GM18511 (cell line): ENCODE results near the gene GZMA.
A peak's percentile ranks its signal among the peaks of the same experiment; 100 is the strongest.

Experiments used
- ATAC-seq: cut with Tn5 transposase; IDR thresholded peaks from one replicate; pipeline ENCODE4 v1.9.1; 2021; ENCODE audit warnings: mild to moderate bottlenecking, moderate library complexity; ENCODE audit not compliant: unreplicated experiment

GZMA gene

DNA sequence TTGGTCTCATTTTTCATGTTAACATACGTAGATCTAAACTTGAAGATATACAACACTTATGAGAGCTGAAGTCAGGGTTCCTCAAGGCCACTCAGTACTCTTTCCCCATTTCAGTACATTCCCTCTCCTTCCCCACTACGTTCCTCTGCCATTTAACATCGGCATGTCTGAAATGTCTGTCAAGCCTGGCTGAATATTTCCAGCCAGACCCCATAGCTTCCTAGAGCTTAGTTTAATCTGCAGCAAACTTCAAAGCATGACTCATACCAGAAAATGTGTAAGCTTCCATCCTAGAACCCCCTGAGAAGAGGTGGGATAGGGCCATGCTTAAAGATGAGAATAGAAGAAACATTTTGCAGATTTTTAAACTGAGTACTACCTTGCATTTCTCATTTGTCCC lies 6.2 kb downstream of the GZMA start:
- no peak for ATAC-seq

GRCh38 chr5:55110217-55110616 lies 7.8 kb downstream of the GZMA start:
- ATAC-seq = no peak

DNA sequence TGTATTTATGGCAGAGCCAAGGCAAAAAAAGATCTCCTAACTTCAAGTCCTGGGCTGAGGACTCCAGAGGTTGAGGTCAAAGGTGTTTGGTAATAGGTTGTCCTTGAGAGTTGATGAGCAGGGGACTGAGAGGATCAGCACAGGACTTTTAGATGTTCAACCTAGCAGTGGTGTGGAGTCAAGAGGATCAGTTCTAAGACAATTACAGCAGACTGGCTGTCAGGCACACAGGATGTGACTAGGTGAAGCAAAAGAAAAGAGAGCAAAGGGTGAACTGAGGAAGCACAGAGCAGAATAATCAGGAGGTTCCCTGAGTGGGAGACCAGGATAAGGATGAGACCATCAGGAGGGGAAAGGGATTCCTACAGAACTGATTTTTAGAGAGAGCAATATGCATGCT lies 10.9 kb downstream of the GZMA start:
- no peak for ATAC-seq

- ATAC-seq = no peak
Measured at GRCh38 chr5:55114061-55114460, 11.6 kb downstream of the GZMA start.

DNA sequence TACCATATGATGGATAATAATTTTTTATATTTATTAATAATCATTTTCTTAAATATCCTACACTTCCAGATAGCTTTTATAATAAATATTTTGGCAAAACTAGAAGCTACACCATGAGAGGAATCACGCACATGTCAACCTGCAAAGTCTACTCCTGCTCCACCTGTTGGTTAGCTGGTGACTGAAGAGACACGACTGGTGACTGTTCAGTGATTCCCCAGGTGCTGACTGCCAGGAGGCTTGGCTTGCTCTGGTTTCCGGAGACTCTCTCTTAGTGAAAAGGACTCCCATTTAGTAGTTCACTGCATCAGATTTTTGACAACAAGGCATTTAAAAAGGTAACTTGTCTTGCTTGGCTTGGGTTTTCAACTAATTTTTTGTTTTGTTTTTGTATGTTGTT lies 20.9 kb downstream of the GZMA start:
- no peak for ATAC-seq

DNA sequence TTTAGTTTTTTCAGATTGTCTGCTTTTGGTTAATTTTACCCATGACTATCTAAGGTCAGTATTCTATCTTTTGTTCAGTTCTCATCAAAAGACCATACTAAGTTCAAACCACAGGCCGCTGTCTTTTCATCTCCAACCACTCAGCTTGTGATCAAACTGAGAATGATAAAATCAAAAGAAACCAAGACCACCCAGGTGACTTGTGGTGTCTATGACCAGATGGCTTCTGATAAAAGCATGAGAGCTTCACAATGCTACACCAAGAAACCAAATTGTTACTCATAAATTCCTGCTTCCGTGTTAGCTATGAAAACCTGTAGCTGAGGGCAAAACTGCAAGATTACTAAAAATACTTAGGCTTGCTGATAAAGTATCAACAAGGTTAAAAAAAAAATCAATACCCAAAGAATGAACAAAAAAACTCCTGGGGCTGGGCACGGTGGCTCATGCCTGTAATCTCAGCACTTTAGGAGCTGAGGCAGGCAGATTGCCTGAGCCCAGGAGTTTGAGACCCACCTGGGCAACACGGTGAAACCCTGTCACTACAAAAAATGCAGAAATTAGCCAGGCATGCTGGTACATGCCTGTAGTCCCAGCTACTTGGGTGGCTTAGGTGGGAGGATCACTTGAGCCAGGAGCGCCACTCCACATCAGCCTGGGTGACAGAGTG lies 31.7 kb downstream of the GZMA start:
- ATAC-seq = no peak

GRCh38 chr5:55136521-55136920 lies 34.1 kb downstream of the GZMA start:
- no peak for ATAC-seq

GRCh38 chr5:55140908-55141665 lies 38.6 kb downstream of the GZMA start:
- no peak for ATAC-seq

DNA sequence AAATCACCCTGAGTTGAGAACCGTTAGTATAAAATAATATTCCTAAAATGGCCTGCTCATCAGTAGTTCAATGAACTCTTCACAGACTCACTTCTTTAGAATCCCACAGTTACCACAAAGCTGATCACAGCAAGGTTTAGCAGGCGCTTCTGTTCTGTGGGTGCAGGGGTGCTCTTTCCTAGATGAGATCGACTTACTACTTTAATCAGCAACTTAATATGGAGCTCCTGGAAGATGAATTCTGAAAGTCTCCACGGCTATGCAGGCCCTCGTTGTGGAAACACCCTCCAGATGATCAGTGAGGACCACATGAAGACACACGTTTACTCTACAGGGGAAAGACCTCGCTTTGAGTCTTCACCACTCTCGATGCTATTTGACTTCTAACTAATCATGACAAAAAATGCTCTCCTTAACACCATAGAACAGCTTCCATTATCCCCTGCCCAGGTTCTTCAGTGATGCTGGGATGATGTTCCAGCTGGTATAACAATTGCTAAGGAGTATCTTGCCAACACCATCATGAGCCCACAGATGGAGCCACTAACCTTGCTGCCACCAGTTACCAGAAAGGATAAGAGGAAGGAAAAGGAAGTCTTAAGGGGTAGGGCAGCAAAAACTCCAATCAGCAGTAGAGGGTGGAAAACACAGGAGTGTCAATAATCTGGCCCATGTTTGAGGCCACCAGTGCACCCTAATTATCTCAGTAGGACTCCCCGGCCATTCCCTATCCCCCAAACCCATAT lies 39.7 kb downstream of the GZMA start:
- ATAC-seq = no peak

DNA sequence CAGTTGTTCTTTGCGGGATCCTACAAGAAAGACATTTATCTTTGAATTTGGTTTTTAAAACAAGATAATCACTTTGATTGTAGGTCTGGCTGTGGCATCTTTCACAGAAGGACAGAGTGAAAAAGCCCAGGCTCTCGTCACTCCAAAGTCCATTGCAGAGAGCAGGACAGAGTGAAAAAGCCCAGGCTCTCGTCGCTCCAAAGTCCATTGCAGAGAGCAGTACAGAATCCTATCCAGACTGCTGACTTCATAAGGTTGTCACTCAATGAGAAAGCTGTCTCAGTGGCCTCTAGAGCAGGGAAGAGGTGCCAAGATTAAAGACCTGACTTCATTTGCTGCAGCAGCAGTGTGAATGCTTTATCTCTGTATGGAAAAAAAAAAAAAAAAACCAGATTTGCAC lies 41.2 kb downstream of the GZMA start:
- ATAC-seq = no peak

GRCh38 chr5:55146080-55146479 lies 43.6 kb downstream of the GZMA start:
- ATAC-seq = no peak

DNA sequence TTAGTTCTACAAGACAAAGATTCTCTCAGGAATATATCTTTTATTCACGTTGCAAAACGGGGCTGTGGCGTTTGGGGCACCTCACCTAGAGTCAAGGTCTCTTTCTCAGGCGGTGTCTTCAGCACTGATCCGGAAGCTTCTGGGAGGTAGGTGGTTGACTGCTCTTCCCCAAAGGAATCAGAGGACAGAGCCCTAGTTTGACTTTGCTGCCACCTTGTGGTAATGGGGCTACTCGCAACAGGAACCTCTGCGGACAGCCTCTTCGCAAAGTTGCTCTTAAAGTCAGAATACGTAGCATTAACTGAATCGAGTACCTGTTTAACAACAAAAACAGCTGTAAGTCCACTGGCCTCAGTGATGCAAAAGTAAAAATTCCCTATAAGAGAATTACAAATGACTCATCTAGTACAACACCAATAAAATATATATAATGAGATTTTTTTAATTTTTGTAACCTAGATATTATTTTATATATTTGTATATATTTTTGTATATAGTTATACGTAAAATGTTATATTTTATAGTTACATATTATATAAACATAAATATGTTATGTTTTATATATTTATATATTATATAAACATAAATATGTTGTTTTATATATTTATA lies 44.2 kb downstream of the GZMA start:
- ATAC-seq = peak; percentile 72

DNA sequence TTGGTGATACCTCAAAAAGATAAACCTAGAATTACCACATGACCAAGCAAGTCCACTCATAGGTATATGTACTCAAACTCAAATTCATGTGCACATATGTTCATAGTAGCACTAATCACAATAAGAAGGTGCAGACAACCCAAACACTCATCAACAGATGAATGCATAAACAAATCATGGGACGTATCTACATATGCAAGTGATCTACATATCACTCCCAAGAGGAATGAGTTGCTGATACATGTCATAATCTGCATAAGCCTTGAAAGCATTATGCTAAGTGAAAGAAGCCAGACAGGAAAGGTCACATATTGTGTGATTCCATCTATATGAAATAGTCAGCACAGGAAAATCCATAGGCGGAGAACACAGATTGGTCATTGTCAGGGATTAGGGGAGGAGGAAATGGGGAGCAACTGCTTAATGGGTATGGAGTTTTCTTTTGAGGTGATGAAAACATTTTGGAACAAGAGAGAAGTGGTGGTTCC lies 46.9 kb downstream of the GZMA start:
- ATAC-seq = no peak

DNA sequence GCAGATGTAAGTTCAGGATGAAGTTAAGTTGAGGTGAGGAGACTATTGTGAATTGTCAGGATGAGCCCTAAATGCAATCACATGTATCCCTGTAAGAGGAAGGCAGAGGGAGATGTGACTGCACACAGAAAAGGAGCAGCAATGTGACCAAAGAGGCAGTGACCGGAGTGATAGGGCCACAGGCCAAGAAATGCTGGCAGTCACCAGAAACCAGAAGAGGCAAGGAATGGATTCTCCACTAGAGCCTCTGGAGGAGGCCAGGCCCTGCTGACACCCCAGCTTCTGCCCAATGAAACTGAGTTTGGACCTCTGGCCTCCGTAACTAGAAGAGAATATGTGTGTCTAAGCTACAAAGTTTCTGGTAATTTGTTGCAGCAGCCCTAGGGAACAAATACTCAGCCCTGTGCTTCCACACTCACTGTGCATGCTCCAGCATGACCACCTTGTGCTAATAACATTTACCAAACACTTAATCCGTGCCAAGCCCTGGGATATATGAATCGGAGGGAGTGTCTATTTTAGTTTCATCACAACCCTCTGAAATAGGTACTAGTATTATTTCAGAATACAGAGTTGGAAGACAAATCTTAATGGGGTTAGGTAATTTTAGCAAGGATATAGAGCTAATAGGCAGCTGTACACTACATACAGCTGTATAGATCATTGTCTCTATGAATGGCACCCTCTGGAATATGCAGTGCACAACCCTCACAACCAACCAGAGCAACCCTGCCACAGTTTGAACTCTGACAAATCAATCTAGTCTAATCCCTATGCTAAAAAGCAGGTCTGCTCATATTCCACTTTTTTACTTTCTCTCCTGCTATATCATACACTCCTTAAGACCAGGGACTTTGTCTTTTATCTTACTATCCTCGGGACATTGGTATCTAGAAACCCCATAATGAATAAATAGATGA lies 49.7 kb downstream of the GZMA start:
- ATAC-seq = no peak

DNA sequence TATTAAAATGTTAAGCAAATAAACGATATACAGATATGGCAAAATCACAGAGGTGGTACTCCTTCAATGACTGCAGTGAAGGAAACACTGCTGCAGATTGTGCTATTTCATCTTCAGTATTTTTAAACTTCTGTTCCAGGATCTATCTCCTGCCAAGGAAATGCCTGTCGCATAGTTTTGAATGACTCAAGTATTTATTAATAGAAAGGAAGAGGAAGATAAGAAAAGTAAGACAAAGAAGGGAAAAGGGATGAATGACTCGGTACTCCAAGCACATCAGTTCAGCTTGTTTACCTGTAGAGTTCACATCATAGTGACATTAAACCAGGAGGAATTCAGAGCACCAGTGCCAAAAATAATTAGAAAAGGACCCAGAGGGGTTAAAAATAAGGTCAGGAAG lies 52.4 kb downstream of the GZMA start:
- no peak for ATAC-seq
